ENCODE results near the gene ZNF226. TPM values are rescaled to one million over a fixed set of nuclear protein-coding genes. Genes with fewer than 3 reads are reported as not detected.
"Not testable (repeated sequence)": the region's sequence is repeated elsewhere in the genome, so short reads cannot be mapped to it uniquely, and the experiment has no call there.

Gene ZNF226
- 11.0 and 16.4 TPM in 2 replicates for polyA plus RNA-seq (2011; rRNA removed)
- 7.3 TPM in 2 replicates for polyA minus RNA-seq (2011; rRNA and poly(A)+ RNA removed)

DNA sequence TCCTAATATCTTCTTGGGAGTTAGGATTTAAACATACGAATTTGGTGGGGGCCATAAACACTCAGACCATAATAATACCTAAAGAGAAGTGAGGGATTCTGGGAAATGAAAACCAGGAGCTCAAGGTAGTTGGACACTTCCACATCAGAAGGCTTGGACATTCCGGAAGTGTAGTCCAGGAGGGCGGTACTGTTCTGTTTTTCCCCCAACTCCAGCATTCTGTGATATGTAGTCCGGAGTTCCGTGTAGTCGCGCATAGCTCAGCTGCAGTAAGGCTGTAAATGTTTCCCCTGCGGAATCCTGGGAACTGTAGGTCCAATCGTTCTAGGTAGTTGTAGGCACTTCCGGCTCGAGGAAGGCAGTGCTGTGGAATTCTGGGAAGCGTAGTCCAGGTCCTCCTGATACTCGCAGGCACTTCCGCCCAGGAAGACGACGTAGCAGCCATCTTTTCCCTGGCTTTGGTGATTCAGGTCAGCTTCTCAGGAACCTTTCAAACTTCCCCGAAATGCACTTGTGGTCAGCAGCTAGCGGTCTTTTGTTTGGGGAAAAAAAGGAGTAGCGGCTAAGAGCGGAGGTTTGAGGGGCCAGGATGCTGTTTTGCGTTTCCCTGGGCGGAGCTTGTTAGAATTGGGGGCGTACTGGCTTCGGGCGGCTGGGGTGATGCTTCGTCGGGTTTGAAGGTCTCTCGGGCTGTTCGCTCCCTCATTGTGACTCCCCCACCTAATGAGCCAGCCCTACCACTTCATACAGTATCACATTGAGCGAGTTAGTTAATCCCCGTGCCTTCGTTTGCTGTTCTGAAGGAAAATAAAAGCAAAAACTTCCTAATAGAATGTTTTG, at the start of gene ZNF226:
Gene ZNF226, plus strand, starts transcription at position 428 of the 840 bp plus-strand sequence. CDS start 4,981 bp downstream, outside the sequence.
- peak within 1 kb of the TSS; percentile 75 for H3K4me3 ChIP-seq (ENCODE audit: low read depth, low read length)
- peaks cover 5% of the 10 kb centered on the region; the same call in 1 of the 2 replicates for H3K36me3 ChIP-seq (ENCODE audit: control insufficient read depth, insufficient read depth, low read length)
- peak; percentile 97 for DNase-seq (ENCODE audit: low read depth)
- POLR2A ChIA-PET = interaction anchor here (0.6 kb wide), 1 partner anchor 1883 kb away, joined by 3 read pairs; no protein-coding TSS in a partner anchor
- TF ChIP-seq, protein P1, sequence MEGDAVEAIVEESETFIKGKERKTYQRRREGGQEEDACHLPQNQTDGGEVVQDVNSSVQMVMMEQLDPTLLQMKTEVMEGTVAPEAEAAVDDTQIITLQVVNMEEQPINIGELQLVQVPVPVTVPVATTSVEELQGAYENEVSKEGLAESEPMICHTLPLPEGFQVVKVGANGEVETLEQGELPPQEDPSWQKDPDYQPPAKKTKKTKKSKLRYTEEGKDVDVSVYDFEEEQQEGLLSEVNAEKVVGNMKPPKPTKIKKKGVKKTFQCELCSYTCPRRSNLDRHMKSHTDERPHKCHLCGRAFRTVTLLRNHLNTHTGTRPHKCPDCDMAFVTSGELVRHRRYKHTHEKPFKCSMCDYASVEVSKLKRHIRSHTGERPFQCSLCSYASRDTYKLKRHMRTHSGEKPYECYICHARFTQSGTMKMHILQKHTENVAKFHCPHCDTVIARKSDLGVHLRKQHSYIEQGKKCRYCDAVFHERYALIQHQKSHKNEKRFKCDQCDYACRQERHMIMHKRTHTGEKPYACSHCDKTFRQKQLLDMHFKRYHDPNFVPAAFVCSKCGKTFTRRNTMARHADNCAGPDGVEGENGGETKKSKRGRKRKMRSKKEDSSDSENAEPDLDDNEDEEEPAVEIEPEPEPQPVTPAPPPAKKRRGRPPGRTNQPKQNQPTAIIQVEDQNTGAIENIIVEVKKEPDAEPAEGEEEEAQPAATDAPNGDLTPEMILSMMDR (IDR thresholded peaks at IDR 0.05; ENCODE audit: insufficient read depth, low read depth, low read length) = no peak
- H3K27me3 ChIP-seq (ENCODE audit: control insufficient read depth, insufficient read depth, low read length) = no peaks in the 10 kb centered on the region
- CTCF ChIA-PET = interaction anchor here (1.0 to 1.6 kb wide), 2 partner anchors 12 to 42 kb away, joined by 4 to 5 read pairs; no protein-coding TSS in a partner anchor

DNA sequence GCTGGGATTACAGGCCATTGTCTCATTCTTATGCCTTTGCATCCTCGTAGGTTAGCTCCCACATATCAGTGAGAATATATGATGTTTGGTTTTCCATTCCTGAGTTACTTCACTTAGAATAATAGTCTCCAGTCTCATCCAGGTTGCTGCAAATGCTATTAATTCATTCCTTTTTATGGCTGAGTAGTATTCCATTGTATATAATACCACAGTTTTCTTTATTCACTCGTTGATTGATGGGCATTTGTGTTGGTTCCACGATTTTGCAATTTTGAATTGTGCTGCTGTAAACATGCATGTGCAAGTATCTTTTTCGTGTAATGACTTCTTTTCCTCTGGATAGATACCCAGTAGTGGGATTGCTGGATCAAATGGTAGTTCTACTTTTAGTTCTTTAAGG, 43.7 kb upstream of the ZNF226 start:
- peaks cover 12% of the 10 kb centered on the region for H3K36me3 ChIP-seq (ENCODE audit: control insufficient read depth, insufficient read depth, low read length)
- H3K4me3 ChIP-seq (ENCODE audit: low read depth, low read length); POLR2A ChIA-PET; CTCF ChIA-PET; H3K27me3 ChIP-seq (ENCODE audit: control insufficient read depth, insufficient read depth, low read length); DNase-seq (ENCODE audit: low read depth): not testable (repeated sequence)

DNA sequence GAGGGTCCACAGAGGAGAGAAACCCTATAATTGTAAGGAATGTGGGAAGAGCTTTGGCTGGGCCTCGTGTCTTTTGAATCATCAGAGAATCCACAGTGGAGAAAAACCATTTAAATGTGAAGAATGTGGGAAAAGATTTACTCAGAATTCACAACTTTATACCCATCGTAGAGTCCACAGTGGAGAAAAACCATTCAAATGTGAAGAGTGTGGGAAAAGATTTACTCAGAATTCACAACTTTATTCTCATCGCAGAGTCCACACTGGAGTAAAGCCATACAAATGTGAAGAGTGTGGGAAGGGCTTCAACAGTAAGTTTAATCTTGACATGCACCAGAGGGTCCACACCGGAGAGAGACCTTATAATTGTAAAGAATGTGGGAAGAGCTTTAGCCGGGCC, 32.9 kb upstream of the ZNF226 start:
- Histone ChIP-seq H3K36me3 (ENCODE audit: control insufficient read depth, insufficient read depth, low read length) (peaks cover 4% of the 10 kb centered on the region), H3K27me3 (ENCODE audit: control insufficient read depth, insufficient read depth, low read length) (no peaks in the 10 kb centered on the region), H3K4me3 (ENCODE audit: low read depth, low read length) (no peak overlapping the region)
- POLR2A ChIA-PET = no interaction called here
- CTCF ChIA-PET = no interaction called here
- TF ChIP-seq, protein P1 (IDR thresholded peaks at IDR 0.05; ENCODE audit: insufficient read depth, low read depth, low read length) = no peak
- no peak for DNase-seq (ENCODE audit: low read depth)

DNA sequence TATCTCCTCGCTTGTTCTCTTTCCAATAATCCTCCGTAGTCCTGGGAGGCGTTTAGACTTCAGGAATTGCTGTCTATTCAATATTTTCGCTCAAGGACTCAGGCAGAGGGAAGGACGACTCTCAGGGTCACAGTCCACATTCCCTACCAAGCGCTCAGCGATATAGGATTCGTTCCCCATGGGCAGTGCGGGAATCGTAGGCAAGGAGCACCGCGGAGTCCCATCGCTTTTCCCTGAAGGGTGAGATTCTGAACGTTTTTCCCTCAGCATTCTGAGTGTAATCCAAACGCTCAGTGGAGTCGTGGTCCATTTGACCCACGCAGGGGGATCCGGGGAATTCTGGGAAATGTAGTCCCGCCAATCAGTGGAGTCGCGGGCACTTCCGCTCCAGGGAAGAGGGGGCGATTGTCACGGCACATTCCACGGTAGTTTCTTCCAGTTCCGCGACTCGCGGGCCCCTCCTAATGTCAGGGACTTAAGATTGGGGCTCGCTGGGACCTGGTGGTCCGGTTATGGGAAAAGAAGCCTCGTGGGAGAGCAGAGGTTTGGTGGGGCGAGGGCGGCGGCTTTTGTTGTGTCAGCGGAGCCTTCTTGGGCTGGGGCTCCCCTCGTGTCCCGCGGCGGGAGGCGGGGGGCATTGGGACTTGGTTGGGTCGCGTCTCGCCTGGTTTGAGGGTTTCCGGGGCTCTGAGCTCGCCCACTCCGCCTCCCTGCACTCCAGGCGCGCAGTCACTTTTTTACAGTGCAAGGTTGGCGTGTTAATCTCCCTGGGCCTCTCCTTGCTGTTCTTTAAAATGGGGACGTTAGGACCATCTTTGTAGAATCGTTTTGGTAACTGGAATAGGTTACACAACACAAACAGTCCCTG, 23.5 kb upstream of the ZNF226 start, which contains the start of gene ZNF234:
Gene ZNF234, plus strand, starts transcription at position 364 of the 868 bp plus-strand sequence. CDS start 3,079 bp downstream, outside the sequence.
- Histone ChIP-seq H3K27me3 (ENCODE audit: control insufficient read depth, insufficient read depth, low read length) (no peaks in the 10 kb centered on the region), H3K4me3 (ENCODE audit: low read depth, low read length) (peak within 1 kb of the TSS; percentile 77), H3K36me3 (ENCODE audit: control insufficient read depth, insufficient read depth, low read length) (peaks cover 4% of the 10 kb centered on the region)
- TF ChIP-seq, protein P1 (IDR thresholded peaks at IDR 0.05; ENCODE audit: insufficient read depth, low read depth, low read length) = peak; percentile 12; the same call in 1 of the 2 replicates
- peak; percentile 49 for DNase-seq (ENCODE audit: low read depth)
- ChIA-PET CTCF (interaction anchor here (0.5 to 0.7 kb wide), 3 partner anchors 10 to 169 kb away, joined by 3 to 7 read pairs (median 4); no protein-coding TSS in a partner anchor), POLR2A (no interaction called here)

DNA sequence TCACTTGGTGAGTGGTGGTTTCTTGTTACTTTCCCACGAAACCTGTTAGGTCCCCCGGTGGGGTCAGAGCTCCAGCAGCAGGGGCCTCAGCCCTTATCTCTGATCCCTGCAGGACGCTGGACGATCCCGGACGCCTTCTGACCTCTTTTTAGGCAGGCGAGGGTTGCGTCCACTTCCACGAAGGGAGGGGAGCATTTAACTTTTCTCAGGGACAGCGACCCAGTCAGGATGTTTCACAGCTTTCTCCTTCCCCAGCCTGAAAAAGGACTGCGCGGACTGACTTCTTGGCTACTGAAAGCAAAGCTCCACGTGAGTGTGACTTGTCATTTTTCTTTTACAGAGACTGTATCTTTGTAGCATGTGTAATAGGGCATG, 22.9 kb upstream of the ZNF226 start:
- POLR2A ChIA-PET = interaction anchor here (0.5 kb wide), 1 partner anchor 296 kb away, joined by 3 read pairs; no protein-coding TSS in a partner anchor
- TF ChIP-seq, protein P1 (IDR thresholded peaks at IDR 0.05; ENCODE audit: insufficient read depth, low read depth, low read length) = no peak
- CTCF ChIA-PET = interaction anchor here (0.6 to 0.7 kb wide), 2 partner anchors 9 to 168 kb away, joined by 3 to 4 read pairs; no protein-coding TSS in a partner anchor
- peak overlapping the region; percentile 77 for H3K4me3 ChIP-seq (ENCODE audit: low read depth, low read length)
- peaks cover 4% of the 10 kb centered on the region for H3K36me3 ChIP-seq (ENCODE audit: control insufficient read depth, insufficient read depth, low read length)
- DNase-seq (ENCODE audit: low read depth) = no peak
- no peaks in the 10 kb centered on the region for H3K27me3 ChIP-seq (ENCODE audit: control insufficient read depth, insufficient read depth, low read length)
